HG03565 (cell line): ENCODE results near the gene LAMA2.

ENCODE experiments used
- ATAC-seq: cut with Tn5 transposase; IDR thresholded peaks from one replicate; pipeline ENCODE4 v1.9.1; 2021; ENCODE audit warnings: mild to moderate bottlenecking, moderate library complexity; ENCODE audit not compliant: unreplicated experiment

Gene LAMA2

GRCh38 chr6:129208415-129209034 lies 325.6 kb downstream of the LAMA2 start:
- ATAC-seq = no peak

GRCh38 chr6:129209355-129209754 lies 326.4 kb downstream of the LAMA2 start:
- ATAC-seq = no peak

GRCh38 chr6:129210684-129211083 lies 327.7 kb downstream of the LAMA2 start:
- ATAC-seq = no peak

GRCh38 chr6:129211626-129212025 lies 328.7 kb downstream of the LAMA2 start:
- no peak for ATAC-seq

GRCh38 chr6:129212081-129212480 lies 329.1 kb downstream of the LAMA2 start:
- ATAC-seq = no peak

GRCh38 chr6:129215246-129215645 lies 332.3 kb downstream of the LAMA2 start:
- ATAC-seq = no peak

GRCh38 chr6:129215916-129216520 lies 333.1 kb downstream of the LAMA2 start:
- ATAC-seq = no peak

- ATAC-seq = no peak
Measured at GRCh38 chr6:129217701-129218100, 334.8 kb downstream of the LAMA2 start.

GRCh38 chr6:129233458-129234134 lies 350.7 kb downstream of the LAMA2 start:
- peak; percentile 56 for ATAC-seq

- no peak for ATAC-seq
Measured at GRCh38 chr6:129235167-129236000, 352.4 kb downstream of the LAMA2 start.

GRCh38 chr6:129236001-129236517 lies 353.1 kb downstream of the LAMA2 start:
- ATAC-seq = peak; percentile 59

- no peak for ATAC-seq
Measured at GRCh38 chr6:129238991-129239390, 356.1 kb downstream of the LAMA2 start.

GRCh38 chr6:129239825-129240491 lies 357.0 kb downstream of the LAMA2 start:
- no peak for ATAC-seq

GRCh38 chr6:129240492-129240853 lies 357.5 kb downstream of the LAMA2 start:
- no peak for ATAC-seq

- no peak for ATAC-seq
Measured at GRCh38 chr6:129242546-129242945, 359.6 kb downstream of the LAMA2 start.

- no peak for ATAC-seq
Measured at GRCh38 chr6:129243377-129243776, 360.4 kb downstream of the LAMA2 start.

GRCh38 chr6:129248946-129249345 lies 366.0 kb downstream of the LAMA2 start:
- no peak for ATAC-seq

GRCh38 chr6:129251669-129252376 lies 368.9 kb downstream of the LAMA2 start:
- peak; percentile 87 for ATAC-seq

GRCh38 chr6:129252377-129253071 lies 369.6 kb downstream of the LAMA2 start:
- no peak for ATAC-seq
